Measurements from ENCODE around the gene MED10. TPM values are rescaled to one million over a fixed set of nuclear protein-coding genes. Genes with fewer than 3 reads are reported as not detected.

Gene MED10
- polyA plus RNA-seq, 1 of the 3 experiments (the other 2 are of a cell fraction): 75.9 TPM

DNA sequence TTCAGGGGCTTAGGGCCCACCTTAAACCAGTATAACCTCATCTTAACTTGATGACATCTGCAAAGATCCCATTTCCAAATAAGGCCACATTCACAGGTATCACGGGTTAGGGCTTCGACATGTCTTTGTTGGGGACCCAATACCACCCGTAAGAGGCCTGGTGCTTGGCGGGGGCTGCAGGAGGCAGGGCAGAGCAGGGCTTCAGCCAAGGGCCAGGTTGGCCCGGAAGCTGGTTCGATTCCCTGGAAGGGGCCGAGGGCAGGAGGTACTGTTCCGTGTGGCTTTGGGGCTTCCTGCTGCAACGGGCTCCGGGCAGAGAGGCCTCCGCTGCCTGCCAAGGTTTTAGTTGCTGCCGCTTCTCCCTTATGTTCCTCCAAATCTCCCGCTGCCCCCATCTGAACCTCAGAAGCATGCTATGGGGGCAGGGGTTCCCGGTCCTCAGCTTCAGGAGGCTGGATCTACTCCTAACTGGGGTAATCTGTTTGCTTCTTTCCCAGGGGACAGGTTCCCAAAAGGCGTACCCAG is 29.8 kb downstream of the MED10 start:
- Histone ChIP-seq H3K4me1 (ENCODE audit: control insufficient read depth in 1 of 2, insufficient read depth in 2 of 2, low read depth in 1 of 2, low read length in 1 of 2) (peaks cover 0 to 4% of the 10 kb centered on the region in 2 experiments; a peak in 1 of 4 replicates), H4K20me1 (ENCODE audit: insufficient read depth) (no peaks in the 10 kb centered on the region), H3K4me3 (ENCODE audit: low read depth in 2 of 2, low read length in 1 of 2) (no peak overlapping the region), H3K9me3 (no peaks in the 10 kb centered on the region), H3K9me2 (no peaks in the 10 kb centered on the region), H3K4me2 (no peak overlapping the region), H3K27me3 (ENCODE audit: insufficient read depth) (no peaks in the 10 kb centered on the region), H3K9ac (no peak overlapping the region), H3K27ac (ENCODE audit: low read depth in 2 of 2, low read length in 1 of 2) (no peak overlapping the region), H3F3A (replicated peaks; ENCODE audit: insufficient read depth) (no peaks in the 10 kb centered on the region), H3K36me3 (replicated peaks in 1 of 2; ENCODE audit: control insufficient read depth in 1 of 2, insufficient read depth in 2 of 2, low read length in 1 of 2) (no peaks in the 10 kb centered on the region), H3K79me2 (ENCODE audit: insufficient read depth) (no peaks in the 10 kb centered on the region), H2AFZ (ENCODE audit: low read depth) (no peak overlapping the region)
- no peak for DNase-seq
- POLR2A ChIA-PET: no interaction called here
- TF ChIP-seq, protein P1, sequence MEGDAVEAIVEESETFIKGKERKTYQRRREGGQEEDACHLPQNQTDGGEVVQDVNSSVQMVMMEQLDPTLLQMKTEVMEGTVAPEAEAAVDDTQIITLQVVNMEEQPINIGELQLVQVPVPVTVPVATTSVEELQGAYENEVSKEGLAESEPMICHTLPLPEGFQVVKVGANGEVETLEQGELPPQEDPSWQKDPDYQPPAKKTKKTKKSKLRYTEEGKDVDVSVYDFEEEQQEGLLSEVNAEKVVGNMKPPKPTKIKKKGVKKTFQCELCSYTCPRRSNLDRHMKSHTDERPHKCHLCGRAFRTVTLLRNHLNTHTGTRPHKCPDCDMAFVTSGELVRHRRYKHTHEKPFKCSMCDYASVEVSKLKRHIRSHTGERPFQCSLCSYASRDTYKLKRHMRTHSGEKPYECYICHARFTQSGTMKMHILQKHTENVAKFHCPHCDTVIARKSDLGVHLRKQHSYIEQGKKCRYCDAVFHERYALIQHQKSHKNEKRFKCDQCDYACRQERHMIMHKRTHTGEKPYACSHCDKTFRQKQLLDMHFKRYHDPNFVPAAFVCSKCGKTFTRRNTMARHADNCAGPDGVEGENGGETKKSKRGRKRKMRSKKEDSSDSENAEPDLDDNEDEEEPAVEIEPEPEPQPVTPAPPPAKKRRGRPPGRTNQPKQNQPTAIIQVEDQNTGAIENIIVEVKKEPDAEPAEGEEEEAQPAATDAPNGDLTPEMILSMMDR (IDR thresholded peaks at IDR 0.05): no peak
- TF ChIP-seq JUND (IDR thresholded peaks at IDR 0.05) (no peak), NFIC (IDR thresholded peaks at IDR 0.05; ENCODE audit: borderline replicate concordance) (no peak), TCF12 (IDR thresholded peaks at IDR 0.05) (no peak)
- TF ChIP-seq, protein P2, sequence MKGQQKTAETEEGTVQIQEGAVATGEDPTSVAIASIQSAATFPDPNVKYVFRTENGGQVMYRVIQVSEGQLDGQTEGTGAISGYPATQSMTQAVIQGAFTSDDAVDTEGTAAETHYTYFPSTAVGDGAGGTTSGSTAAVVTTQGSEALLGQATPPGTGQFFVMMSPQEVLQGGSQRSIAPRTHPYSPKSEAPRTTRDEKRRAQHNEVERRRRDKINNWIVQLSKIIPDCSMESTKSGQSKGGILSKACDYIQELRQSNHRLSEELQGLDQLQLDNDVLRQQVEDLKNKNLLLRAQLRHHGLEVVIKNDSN (IDR thresholded peaks at IDR 0.05; ENCODE audit: borderline replicate concordance, low read depth): no peak
- TF ChIP-seq, protein P3, sequence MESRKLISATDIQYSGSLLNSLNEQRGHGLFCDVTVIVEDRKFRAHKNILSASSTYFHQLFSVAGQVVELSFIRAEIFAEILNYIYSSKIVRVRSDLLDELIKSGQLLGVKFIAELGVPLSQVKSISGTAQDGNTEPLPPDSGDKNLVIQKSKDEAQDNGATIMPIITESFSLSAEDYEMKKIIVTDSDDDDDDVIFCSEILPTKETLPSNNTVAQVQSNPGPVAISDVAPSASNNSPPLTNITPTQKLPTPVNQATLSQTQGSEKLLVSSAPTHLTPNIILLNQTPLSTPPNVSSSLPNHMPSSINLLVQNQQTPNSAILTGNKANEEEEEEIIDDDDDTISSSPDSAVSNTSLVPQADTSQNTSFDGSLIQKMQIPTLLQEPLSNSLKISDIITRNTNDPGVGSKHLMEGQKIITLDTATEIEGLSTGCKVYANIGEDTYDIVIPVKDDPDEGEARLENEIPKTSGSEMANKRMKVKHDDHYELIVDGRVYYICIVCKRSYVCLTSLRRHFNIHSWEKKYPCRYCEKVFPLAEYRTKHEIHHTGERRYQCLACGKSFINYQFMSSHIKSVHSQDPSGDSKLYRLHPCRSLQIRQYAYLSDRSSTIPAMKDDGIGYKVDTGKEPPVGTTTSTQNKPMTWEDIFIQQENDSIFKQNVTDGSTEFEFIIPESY (IDR thresholded peaks at IDR 0.05; ENCODE audit: borderline replicate concordance, low read depth): no peak
- CTCF ChIA-PET: interaction anchor here (1.2 kb wide), 1 partner anchor 9 kb away, joined by 4 read pairs; no protein-coding TSS in a partner anchor
- 70% methylated on average over 10 of the region's 15 CpGs for WGBS (ENCODE audit: low lambda C conversion rate)

DNA sequence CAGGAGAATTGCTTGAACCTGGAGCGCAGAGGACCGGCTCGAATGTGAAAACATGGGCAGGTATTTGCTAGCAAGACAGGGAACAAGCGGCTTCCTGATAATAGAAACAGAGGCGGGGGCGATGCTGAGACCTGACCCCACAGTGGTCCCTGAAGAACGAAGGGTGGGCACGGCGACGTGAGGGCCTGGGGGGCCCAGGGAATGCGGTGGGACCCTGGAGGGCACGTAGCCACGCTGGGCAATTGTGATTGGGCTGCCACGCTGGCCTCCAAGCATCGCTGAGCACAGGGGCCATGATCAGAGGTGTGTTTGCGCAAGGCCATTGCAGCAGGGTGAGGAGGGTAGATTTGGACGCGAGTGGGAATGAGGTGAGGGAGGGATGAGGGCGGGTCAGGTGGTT is 30.7 kb downstream of the MED10 start:
- 69% methylated on average over 19 of the region's 19 CpGs for WGBS (ENCODE audit: low lambda C conversion rate)
- Histone ChIP-seq H3K4me2 (no peak overlapping the region), H3K36me3 (replicated peaks in 1 of 2; ENCODE audit: control insufficient read depth in 1 of 2, insufficient read depth in 2 of 2, low read length in 1 of 2) (no peaks in the 10 kb centered on the region)
- TF ChIP-seq, protein P4, sequence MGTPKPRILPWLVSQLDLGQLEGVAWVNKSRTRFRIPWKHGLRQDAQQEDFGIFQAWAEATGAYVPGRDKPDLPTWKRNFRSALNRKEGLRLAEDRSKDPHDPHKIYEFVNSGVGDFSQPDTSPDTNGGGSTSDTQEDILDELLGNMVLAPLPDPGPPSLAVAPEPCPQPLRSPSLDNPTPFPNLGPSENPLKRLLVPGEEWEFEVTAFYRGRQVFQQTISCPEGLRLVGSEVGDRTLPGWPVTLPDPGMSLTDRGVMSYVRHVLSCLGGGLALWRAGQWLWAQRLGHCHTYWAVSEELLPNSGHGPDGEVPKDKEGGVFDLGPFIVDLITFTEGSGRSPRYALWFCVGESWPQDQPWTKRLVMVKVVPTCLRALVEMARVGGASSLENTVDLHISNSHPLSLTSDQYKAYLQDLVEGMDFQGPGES (IDR thresholded peaks at IDR 0.05; ENCODE audit: low read depth, low read length): no peak
- no peak for TF ChIP-seq ELF1 (IDR thresholded peaks at IDR 0.05)
- TF ChIP-seq RCOR1 (IDR thresholded peaks at IDR 0.05; ENCODE audit: low read length): no peak
- no peak for TF ChIP-seq SMC3 (IDR thresholded peaks at IDR 0.05; ENCODE audit: low read depth, low read length)
- TF ChIP-seq JUND (IDR thresholded peaks at IDR 0.05): no peak
- TF ChIP-seq GABPA (IDR thresholded peaks at IDR 0.05; ENCODE audit: low read depth): no peak
- TF ChIP-seq TAF1 (IDR thresholded peaks at IDR 0.05; ENCODE audit: borderline replicate concordance, low read depth, low read length): no peak
- TF ChIP-seq, protein P5, sequence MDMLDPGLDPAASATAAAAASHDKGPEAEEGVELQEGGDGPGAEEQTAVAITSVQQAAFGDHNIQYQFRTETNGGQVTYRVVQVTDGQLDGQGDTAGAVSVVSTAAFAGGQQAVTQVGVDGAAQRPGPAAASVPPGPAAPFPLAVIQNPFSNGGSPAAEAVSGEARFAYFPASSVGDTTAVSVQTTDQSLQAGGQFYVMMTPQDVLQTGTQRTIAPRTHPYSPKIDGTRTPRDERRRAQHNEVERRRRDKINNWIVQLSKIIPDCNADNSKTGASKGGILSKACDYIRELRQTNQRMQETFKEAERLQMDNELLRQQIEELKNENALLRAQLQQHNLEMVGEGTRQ (IDR thresholded peaks at IDR 0.05; ENCODE audit: borderline replicate concordance, low read depth, low read length): no peak
- TF ChIP-seq, protein P6, sequence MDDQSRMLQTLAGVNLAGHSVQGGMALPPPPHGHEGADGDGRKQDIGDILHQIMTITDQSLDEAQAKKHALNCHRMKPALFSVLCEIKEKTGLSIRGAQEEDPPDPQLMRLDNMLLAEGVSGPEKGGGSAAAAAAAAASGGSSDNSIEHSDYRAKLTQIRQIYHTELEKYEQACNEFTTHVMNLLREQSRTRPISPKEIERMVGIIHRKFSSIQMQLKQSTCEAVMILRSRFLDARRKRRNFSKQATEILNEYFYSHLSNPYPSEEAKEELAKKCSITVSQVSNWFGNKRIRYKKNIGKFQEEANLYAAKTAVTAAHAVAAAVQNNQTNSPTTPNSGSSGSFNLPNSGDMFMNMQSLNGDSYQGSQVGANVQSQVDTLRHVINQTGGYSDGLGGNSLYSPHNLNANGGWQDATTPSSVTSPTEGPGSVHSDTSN (IDR thresholded peaks at IDR 0.05): no peak
- TF ChIP-seq, protein P3 (IDR thresholded peaks at IDR 0.05; ENCODE audit: borderline replicate concordance, low read depth): no peak
- TF ChIP-seq, protein P1 (IDR thresholded peaks at IDR 0.05): no peak

More for the DNA sequence above, 30.7 kb downstream of the MED10 start:
- H3F3A ChIP-seq (replicated peaks; ENCODE audit: insufficient read depth): no peaks in the 10 kb centered on the region
- H3K9me2 ChIP-seq: no peaks in the 10 kb centered on the region
- no peak overlapping the region for H2AFZ ChIP-seq (ENCODE audit: low read depth)
- peaks cover 0 to 12% of the 10 kb centered on the region in 2 experiments; a peak in 1 of 4 replicates for H3K4me1 ChIP-seq (ENCODE audit: control insufficient read depth in 1 of 2, insufficient read depth in 2 of 2, low read depth in 1 of 2, low read length in 1 of 2)
- no peak for DNase-seq
- H3K27me3 ChIP-seq (ENCODE audit: insufficient read depth): no peaks in the 10 kb centered on the region
- H4K20me1 ChIP-seq (ENCODE audit: insufficient read depth): no peaks in the 10 kb centered on the region
- no peak overlapping the region for H3K4me3 ChIP-seq (ENCODE audit: low read depth in 2 of 2, low read length in 1 of 2)
- no peaks in the 10 kb centered on the region for H3K79me2 ChIP-seq (ENCODE audit: insufficient read depth)
- CTCF ChIA-PET: no interaction called here
- POLR2A ChIA-PET: no interaction called here
- no peaks in the 10 kb centered on the region for H3K9me3 ChIP-seq
- no peak overlapping the region for H3K27ac ChIP-seq (ENCODE audit: low read depth in 2 of 2, low read length in 1 of 2)
- H3K9ac ChIP-seq: no peak overlapping the region

All from SK-N-SH (cell line).